Jurkat, Clone E6-1 (cell line): ENCODE data around the gene ANKRD11.
"Not testable (repeated sequence)": the region's sequence is repeated elsewhere in the genome, so short reads cannot be mapped to it uniquely, and the experiment has no call there.

Experiments used
- DNase-seq: peaks from one replicate; pipeline ENCODE4 v3.0.0-alpha.2; 2011; ENCODE audit warnings: low read depth, low spot score
- H3K4me3 ChIP-seq: 2 replicates; pipeline ENCODE4 v1.5.1; 2011; ENCODE audit warnings: mild to moderate bottlenecking, low read length, control low read depth, moderate library complexity

The ANKRD11 gene

DNA sequence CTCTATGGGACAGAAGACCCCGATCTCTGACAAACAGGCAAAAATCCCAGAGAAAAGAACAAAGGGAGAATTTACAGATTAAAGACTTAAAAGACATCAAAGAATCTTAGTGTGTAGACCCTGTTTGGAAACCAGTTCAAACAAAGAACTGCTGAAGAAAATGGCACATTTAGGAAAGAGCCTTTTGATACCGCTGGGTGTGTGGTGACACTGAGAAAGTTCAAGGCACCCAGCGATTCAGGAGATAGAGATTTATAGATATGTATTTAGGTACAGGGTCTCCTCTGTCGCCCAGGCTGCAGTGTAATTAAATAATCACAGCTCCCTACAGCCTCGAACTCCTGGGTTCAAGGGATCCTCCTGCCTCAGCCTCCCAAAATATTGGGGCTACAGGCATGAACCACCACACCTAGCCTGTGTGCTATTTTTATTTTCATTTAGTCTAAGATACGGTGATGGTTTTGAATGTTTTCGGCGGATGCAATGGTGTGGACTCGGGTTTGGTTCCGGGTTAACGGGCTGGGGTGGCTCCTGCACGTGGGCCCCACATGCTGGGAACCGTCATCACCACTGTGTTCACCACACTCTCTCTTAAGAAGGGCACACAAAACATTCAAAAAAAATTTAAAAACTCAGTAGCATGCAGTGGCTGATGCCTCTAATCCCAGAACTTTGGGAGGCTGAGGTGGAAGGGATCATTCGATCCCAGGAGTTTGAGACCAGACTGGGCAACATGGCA, 158.8 kb downstream of the ANKRD11 start:
- peak overlapping the region; percentile 28 for H3K4me3 ChIP-seq
- peak; percentile 58 for DNase-seq

DNA sequence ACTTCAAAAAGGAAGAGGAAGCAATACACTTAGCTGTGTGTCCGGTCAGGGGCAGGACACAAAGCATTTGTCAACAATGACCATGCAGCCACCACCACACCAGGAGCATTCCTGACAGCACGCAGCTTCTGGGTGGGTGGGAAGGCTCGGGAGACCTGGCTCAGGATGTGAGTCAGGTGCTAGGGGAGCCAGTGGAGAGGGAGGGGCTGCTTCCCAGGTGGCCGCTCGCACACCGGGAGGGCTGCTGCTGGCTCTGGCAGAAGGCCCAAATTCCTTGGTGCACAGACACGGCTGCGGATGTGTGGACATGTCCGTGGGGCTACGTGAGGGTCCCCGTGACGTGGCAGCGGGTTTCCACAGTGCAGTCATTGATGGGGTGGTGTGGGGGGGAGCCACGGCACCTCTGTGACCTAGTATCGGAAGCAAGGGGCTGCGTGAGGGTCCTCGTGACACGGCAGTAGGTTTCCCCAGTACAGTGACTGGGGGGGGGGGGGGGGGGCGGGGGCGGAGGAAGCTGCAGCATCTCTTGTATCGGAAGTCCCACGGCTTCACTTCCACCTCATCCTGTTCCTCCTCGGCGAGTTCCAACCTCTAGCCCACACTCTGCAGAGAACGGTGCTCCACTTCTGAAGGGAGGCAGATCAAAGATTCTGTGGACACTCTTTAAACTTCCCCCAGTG, 160.0 kb downstream of the ANKRD11 start:
- H3K4me3 ChIP-seq = peak overlapping the region; percentile 24

DNA sequence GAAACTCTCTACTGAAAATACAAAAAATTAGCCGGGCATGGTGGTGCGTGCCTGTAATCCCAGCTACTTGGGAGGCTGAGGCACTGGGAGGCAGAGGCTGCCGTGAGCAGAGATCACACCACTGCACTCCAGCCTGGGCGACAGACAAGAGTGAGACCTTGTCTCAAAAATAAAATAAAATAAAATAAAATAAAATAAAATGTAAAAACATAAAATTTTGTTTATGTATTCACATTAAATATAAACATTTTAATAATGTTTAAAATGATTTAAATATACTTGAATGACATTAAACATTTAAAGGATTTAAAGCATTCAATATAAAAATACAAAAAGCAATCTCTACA, 160.6 kb downstream of the ANKRD11 start:
- H3K4me3 ChIP-seq, DNase-seq: not testable (repeated sequence)

More for the DNA sequence above, 160.0 kb downstream of the ANKRD11 start:
- peak; percentile 84 for DNase-seq

DNA sequence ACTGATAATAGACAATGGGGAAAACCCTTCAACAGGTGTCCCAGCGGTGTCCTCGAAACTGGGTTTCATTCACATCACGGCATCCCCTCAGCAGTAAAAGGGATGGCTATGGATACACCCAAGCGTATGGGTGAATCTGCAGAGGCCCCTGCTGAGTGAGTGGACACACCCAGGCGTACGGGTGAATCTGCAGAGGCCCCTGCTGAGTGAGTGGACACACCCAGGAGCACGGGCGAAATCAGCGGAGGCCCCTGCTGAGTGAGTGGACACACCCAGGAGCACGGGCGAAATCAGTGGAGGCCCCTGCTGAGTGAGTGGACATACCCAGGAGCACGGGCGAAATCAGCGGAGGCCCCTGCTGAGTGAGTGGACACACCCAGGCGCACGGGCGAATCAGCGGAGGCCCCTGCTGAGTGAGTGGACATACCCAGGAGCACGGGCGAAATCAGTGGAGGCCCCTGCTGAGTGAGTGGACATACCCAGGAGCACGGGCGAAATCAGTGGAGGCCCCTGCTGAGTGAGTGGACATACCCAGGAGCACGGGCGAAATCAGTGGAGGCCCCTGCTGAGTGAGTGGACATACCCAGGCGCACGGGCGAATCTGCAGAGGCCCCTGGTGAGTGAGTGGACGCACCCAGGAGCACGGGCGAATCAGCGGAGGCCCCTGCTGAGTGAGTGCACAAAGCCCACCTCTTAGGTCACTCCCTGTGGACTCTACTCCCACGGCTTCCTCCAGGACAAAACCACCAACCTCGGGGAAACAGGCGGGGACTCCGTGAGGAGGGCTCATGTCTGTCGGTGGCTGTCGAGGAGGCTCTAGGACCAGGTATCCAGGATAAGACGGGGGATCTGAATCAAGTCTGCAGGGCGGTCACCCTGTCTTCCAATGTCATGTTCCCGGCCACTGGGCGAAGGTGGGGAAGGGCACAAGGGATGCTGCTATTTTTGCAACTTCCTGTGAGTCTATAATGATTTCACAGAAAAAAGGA, 161.7 kb downstream of the ANKRD11 start:
- not testable (repeated sequence) for DNase-seq

DNA sequence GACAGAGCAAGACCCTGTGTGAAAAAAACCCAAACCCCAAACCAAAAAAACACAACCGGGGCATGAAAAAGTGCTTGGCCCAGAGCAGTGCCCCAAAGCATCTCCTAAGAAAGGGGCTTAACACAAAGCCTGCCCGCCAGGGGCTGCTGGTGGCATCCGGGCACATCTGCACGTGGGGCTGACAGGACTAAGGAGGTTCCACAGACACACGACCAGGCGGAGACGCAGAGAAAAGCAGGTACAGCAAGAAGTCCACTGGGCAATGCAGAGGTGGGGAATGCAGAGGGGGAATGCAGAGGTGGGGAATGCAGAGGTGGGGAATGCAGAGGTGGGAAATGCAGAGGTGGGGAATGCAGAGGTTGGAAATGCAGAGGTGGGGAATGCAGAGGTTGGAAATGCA, 163.6 kb downstream of the ANKRD11 start:
- DNase-seq = no peak
- no peak overlapping the region for H3K4me3 ChIP-seq

More for the DNA sequence above, 161.7 kb downstream of the ANKRD11 start:
- not testable (repeated sequence) for H3K4me3 ChIP-seq

DNA sequence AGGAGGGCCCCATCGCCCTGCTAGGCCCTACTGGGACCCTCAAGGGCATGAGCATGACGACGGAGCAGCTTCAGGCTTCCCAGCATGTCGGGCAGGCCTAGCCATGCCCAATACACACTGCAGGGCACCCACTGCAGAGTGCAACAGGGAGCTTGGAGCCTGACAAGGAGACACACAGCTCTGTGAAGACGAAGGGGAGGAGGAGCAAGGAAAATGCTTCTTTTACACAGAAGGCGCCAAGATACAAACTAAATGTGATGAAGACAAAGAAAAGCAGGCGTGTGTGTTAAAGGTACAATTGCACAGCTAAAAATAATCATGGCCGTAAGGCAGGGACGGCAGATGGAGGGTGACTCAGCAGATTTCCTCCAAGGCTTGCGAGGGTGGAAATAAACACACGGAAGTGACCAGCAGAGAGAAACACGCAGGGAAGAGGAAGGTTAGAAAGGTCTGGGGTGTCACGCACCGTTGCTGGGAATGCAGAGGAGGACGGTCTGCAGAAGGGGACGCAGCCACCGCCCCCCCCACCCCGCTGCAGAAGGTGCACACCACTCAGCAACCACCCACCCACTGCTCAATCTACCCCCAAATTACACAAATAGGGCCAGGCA, 164.4 kb downstream of the ANKRD11 start:
- no peak overlapping the region for H3K4me3 ChIP-seq
- no peak for DNase-seq

DNA sequence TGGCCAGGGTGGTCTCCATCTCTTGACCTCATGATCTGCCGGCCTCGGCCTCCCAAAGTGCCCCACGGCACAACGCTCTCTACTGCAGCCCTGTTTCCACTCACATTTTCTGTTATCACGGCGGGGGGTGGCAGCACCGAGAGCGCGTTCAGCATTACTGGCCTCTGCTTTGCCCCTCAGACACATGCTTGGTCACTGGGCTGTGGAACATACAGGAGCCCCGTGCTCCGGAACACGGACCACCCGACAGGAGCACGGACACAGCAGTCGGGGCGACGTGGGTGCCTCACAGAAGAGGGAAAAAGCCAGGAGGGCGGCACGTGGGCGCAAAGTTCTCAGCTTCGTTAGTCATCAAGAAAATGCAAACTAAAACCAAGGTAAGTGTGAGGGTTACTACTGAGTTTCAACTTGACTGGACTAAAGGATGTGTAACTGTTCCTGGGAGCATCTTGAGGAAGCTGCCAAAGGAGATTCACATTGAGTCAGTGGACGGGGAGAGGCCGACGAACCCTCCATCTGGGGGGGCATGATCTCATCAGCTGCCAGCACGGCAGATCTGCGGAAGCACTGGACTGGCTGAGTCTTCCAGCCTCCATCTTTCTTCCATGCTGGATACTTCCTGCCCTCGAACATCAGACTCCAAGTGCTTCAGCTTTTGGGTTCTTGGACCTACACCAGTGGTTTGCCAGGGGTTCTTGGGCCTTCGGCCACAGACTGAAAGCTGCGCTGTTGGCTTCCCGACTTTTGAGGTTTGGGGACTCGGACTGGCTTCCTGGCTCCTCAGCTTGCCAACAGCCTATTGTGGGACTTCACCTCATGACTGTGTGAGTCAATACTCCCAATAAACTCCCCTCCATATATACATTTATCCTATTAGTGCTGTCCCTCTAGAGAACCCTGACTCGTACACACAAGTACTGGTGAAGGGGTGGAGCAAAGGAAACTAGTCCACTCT, 166.0 kb downstream of the ANKRD11 start:
- no peak for DNase-seq
- H3K4me3 ChIP-seq = no peak overlapping the region

DNA sequence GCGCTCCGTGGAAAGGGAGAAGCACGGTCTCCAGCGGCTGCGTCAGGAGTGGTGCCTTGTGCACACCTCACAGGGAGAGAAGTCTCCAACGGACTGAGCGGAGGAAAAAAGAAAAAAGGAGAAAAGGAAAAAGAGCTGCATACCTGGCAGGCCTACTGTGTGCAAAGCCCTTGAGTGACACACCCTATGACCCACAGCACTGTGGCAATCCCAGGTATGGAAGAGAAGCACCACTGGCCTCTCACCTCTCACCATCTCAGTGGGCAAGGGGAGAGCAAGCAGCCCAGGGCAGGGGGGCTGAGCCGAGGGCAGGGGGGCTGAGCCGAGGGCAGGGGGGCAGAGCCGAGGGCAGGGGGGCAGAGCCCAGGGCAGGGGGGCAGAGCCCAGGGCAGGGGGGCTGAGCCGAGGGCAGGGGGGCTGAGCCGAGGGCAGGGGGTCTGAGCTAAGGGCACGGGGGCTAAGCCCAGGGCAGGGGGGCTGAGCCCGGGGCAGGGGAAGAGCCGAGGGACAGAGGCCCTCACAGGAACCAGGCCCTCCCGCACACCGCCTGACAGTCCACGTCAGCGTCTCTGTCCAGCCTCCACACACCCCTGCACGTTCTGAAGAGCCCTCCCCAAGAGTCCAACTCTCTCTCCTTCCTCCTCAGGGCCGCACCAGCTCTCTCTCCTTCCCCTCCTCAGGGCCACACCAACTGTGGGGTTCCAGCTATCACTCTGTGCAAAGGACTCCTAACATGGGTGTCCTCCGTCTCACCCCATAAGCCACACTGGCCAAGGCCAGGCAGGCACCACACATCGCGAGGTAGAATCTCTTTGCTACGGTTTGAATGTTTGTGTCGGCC, 167.0 kb downstream of the ANKRD11 start:
- DNase-seq = no peak
- H3K4me3 ChIP-seq = no peak overlapping the region

DNA sequence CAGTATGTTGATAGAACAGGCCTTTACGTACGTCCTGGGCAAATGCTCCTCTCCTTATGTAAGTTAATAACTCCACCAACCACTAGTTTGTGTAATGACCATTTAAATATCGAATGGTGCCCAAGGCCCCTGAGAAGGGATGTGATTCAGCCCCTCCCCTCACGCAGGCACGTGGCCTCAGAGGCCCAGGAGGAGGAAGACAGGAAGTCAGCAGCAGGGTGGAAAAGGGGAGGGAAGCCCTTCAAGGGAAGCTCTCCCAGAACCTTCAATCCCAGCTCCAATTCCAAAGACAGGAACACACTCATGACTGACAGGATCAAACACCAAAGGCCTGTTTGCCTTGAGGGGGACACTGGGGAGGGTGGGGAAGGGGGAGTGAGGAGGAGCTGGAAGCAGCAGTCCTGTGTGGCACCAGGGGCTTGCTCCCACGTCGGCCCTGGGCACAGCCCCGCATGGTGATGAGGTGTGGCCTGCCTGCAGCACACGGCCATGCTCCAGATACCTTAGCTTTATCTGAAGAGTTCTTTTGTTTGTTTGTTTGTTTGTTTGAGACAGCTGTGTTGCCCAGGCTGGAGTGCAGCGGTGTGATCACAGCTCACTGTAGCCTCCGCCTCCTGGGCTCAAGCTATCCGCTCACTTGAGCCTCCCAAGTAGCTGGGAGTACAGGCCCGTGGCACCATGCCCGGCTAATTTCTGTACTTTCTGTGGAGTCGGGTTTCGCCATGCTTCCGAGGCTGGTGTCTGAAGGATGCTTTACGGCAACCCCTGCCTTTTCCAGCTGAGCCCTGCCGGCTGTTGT, 167.8 kb downstream of the ANKRD11 start:
- H3K4me3 ChIP-seq = no peak overlapping the region
- DNase-seq = no peak

DNA sequence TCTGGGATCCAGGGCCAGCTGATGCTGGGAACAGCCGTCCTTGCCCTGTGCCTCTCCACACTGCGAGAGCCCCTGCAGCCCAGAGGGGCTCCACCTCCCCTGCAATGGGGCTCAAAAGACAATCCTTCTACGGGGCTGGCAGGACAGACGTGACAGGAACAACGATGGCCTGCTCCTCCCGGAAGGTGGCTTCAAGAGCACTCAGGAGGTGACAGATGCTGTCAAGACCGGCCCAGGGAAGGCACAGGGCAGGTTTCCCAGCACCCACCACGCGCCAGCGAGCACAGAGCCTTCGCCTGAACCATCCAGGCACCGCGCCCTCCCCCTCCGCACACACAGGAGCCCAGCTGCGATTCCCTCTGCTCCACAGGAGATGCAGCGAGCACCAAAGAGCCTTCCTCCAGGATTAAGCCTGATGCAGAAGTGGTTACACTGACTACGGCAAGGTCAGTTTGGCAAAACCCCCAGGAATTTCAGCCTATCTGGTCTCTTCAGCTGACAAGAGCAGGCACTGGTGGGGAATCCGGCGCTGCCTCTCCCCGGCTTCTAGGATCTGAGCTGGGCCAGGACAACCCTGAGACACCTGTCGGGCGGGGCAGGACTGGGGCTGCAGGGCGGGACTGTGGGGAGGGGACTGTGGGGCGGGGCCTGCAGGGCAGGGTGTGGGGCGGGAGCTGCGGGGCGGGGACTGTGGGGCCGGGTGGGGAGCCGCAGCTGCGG, 169.4 kb downstream of the ANKRD11 start:
- DNase-seq = no peak
- H3K4me3 ChIP-seq = no peak overlapping the region

DNA sequence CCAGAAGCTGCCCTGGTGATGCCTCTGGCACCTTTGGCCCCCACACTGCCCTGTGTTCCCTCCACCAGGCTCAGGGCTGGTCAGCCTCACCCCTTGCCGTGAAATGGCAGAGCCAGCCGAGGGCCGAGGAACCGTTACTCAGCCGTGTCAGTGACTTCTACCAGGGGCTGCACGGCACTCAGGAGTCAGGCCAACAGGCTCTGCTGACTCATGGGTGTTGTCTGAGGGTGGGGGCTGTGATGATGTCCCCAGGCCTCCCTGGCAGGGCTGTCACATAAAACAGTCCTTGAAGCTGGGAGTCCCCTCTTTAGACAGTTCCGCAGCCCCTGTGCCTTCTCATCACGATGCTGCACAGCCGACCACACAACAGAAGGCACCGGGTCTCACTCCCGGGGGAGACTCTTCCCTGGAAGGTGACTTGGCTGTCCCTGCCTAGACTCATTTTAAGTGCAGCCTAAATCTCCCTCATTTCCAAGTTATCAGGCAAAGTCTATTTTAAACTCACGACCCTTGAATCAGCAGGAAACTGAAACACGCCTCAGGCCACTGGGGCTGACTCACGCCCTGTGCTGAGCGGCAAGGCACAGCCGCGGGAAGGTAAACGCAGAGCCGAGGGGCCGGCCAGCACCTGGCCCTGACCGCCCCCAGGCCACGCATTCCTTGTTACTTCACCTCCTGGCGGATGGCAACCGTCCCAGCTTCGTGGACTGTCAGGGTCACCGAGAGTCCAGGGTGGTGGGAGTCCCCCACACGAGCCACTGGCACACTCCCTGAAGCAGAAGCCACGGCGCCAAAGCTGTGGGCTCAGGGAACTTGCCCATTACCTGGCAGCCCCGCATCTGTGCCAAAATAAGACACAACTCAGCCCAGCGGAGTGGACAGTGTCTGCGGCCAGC, 170.2 kb downstream of the ANKRD11 start:
- DNase-seq = no peak
- H3K4me3 ChIP-seq = no peak overlapping the region

DNA sequence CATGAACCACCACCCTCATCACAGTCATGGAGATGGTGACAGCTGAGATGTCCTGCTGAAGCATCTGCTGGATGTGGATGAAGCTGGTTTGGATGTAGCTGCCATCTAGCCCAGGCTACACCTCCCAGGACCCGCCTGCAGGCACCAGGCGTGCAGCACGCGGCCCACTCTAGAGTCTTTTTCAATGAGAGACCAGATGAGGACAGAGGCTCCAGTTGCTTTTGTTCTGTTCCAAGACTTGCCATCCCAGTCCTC, 170.8 kb downstream of the ANKRD11 start:
- no peak overlapping the region for H3K4me3 ChIP-seq
- no peak for DNase-seq

DNA sequence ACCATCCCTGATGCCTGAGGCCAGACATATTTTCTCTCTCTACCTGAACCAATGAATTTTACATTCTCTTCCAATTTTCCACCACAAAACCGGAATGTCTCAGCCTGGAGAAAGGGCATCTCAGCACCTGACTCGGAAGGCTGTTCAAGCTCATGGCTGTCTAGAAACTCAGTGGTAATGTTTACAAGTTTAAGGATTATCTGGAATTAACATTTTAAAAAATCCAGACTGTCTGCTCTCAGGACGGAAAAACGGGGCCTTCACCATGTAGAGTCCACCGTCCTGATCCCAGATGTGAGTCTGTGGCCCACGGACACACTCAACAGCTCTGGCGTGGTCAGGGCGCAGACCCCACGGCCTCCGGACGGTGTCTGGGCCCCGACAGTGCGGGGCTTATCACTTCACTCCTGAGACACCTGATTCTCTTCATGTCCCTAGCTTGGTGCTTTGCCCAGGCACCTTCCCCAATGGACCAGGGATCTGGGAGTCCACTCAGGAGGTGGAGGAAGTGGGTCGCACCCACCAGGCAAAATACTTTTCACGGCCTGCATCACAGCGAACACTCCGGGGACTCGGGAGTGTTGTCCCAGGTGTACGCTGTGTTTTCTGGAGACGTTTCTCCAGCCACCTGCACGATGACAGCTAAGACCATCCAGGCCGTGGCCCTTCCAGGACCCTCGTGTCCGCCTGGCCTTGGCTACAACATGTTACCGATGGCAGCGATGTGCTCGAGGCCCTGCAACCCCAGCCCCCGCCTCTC, 171.3 kb downstream of the ANKRD11 start:
- no peak overlapping the region for H3K4me3 ChIP-seq
- DNase-seq = no peak

DNA sequence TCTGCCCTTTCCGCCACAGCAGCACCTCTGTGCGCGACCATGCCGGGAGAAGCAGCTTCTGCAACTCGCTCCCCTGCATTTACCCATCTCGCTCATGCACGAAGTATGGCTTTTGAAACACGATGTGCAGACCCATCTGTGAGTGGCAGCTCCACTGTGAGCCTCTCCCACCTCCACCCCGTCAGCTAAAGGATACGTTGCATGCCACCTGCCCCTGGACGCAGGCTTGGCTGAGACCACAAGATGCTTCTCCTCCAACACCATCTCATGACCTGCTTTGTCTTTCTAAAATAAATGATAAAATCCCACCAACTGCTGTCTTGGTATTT, 172.0 kb downstream of the ANKRD11 start:
- no peak for DNase-seq
- no peak overlapping the region for H3K4me3 ChIP-seq
